ENCODE measurements around the gene KIF7.

DNA sequence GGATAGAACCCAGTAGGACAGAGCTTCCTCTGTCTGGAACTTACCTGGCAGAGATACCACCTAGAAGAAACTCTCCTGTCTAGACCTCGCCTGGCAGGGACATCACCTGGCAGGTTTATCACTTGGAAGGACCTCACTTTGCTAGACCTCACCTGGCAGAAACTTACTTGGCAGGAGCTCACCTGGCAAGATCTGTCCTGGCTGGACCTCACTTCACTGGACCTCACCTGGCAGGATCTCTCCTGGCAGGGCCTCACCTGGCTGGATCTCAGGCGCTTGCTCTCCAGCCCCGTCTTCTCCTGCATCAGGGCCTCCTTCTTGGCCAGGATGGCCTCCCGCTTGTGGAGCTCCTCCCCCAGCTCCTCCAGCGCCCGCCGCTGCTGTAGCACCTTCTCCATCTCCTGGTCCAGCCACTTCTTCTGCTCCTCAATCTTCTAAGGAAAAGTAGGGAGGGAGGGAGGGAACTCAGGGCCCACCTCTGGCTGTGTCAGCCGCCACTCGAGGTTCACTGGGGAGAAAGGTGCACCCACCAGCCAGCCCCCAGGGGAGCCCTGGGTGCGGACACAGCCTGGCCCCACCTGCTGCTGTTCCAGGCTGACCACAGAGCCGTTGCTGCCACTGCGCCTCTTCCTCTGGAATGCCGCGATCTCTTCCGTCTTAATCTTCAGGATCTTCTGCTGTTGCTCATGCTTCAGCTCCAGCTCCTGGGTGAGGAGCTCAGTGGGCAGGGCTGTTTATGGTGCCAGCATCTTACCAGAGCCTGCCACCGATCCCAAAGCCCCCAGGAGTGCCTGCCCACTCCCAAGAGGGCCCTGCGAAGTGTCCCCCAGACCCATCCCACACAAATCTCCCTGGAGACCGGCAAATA lies 22.5 kb downstream of the KIF7 start:
- TF ChIP-seq, protein P1, sequence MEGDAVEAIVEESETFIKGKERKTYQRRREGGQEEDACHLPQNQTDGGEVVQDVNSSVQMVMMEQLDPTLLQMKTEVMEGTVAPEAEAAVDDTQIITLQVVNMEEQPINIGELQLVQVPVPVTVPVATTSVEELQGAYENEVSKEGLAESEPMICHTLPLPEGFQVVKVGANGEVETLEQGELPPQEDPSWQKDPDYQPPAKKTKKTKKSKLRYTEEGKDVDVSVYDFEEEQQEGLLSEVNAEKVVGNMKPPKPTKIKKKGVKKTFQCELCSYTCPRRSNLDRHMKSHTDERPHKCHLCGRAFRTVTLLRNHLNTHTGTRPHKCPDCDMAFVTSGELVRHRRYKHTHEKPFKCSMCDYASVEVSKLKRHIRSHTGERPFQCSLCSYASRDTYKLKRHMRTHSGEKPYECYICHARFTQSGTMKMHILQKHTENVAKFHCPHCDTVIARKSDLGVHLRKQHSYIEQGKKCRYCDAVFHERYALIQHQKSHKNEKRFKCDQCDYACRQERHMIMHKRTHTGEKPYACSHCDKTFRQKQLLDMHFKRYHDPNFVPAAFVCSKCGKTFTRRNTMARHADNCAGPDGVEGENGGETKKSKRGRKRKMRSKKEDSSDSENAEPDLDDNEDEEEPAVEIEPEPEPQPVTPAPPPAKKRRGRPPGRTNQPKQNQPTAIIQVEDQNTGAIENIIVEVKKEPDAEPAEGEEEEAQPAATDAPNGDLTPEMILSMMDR (IDR thresholded peaks at IDR 0.05) = no peak
- no peak for TF ChIP-seq EP300 (IDR thresholded peaks at IDR 0.05; ENCODE audit: borderline replicate concordance in 1 of 2, low read depth in 1 of 2, low read length in 1 of 2)
- no peak for TF ChIP-seq JUND (IDR thresholded peaks at IDR 0.05)
- TF ChIP-seq, protein P2, sequence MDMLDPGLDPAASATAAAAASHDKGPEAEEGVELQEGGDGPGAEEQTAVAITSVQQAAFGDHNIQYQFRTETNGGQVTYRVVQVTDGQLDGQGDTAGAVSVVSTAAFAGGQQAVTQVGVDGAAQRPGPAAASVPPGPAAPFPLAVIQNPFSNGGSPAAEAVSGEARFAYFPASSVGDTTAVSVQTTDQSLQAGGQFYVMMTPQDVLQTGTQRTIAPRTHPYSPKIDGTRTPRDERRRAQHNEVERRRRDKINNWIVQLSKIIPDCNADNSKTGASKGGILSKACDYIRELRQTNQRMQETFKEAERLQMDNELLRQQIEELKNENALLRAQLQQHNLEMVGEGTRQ (IDR thresholded peaks at IDR 0.05; ENCODE audit: borderline replicate concordance, low read depth, low read length) = no peak

Measured in SK-N-SH (cell line).